ENCODE results near the gene PARD3.
"Not testable (repeated sequence)": the region's sequence is repeated elsewhere in the genome, so short reads cannot be mapped to it uniquely, and the experiment has no call there.

The PARD3 gene

DNA sequence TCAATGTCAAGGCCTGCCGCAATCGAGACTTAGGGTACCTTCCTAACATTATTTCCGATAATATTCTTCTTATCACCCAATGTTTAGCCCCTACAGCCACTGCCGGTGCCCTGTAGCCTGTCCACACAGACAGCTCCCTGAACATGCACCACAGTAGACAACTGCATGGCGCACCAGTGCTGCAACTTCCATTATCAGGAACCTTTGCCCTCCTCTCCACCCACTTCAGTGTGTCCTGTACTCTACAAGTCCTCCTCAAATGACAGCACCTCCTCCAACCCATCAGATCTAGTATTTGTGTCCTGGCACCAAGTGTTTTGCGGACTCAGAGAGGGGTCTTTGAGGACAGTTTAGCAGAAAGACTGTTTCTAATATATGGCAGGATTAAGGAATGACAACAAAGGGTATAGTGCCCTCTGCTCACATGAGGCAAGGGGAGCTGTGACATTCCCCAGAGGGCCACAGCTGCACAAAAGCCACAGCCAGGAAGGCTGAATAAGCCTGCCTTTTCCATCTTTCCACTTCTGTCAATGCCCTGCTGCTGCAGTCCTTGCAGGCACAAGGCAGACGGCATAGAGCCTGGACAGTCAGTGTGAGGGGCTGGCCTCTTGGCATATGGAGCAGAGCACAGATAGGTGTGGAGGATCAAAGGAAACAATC, 335.4 kb downstream of the PARD3 start:
- DNase-seq = no peak

DNA sequence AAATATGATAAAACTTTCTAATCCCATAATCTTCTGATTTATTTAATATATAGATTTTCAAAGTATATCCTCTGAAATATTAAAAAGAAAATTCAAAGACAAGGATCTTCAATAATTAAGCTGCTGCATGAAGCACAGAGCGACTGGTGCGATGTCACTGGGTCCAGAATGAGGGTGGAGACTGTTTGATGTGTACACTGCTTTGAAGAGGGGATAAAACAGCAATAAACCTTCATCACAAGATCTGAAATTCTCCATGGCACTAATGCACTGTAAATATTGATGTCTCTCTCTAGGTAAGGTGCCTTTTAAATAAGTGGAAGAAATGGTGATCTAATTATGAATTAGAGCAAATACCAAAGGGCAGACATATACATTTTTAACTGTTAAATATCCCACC, 337.8 kb downstream of the PARD3 start:
- DNase-seq = no peak

DNA sequence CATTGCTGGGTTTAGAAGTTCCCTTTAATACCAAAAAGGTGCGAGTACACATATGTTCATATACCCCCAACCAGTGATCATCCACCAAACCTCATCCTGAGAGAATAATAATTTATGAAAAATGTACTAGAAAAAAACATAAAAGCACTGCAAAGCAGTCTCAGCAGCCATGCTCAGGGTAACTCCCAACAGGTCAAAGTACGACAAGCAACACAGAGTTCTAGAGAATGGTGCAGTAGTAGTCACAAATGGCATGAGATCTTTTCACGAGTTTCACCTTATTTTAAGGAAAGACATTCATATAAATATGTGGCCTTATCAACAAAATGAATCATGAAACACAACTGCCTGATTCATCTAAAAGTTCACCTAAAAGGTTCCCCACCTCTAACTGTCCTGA, 338.5 kb downstream of the PARD3 start:
- DNase-seq = no peak

DNA sequence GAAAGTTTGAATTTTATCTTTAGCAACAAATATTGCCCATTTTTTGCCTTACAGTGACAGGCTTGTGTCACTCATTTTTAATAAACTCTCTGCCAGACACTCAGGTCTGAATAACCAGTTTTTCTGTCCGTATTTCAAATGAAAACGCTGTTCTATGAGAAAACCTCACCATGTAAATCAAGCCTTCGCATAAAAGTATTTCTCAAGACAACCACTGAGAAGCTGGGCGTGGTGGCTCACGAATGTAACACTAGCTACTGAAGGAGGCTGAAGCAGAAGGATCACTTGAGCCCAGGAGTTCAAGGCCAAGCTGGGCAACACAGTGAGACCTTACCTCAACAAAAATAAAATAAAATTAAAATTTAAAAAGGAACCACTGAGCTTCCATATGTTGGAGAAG, 339.3 kb downstream of the PARD3 start:
- DNase-seq = no peak

DNA sequence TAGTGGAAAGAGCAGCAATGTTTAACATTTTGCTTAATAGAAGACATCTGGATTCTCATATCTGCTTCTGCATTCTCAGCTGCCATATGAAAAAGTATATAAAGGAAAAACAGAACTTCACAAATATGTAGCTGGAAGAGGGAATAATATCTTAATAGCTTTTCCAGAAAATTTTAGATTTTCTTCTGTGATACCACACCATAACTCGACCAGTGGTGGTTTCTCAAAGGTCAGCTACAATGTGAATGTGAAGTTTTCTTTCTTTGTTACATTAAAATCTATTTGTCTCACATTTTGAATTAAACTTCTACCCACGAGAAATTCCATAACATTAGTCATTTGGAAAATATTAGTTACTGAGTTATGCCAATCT, 339.8 kb downstream of the PARD3 start:
- DNase-seq = no peak

DNA sequence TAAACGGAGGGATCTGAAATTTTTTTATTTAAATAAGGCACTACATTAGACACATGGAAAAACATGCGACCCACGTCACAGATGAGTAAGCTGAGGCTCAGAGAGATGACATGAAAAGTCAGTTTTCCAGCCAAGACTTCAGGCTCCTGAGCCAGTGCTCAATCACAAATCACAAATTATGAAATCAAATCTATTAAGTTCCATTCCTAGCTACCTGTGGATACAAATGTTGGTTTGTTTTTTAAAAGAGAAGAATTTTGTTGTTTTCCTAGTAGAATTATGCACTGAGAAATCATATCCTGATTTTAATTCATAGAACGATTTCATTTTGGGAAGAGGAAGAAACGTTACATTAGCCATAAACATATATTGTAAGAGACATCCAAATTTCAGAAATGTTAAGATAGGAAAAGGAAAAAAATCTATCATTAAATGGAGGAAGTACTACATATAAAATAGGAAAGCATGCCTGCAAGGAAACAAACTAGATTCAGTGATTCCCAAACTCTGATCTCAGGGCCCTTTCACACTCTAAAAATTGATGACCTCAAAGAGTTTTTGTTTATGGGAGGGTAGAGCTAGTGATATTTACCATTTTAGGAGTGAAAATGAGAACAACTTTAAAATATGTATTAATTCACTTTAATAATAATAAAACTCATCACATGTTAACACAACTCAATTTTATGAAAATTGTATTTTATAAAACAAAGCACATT, 340.4 kb downstream of the PARD3 start:
- no peak for DNase-seq

DNA sequence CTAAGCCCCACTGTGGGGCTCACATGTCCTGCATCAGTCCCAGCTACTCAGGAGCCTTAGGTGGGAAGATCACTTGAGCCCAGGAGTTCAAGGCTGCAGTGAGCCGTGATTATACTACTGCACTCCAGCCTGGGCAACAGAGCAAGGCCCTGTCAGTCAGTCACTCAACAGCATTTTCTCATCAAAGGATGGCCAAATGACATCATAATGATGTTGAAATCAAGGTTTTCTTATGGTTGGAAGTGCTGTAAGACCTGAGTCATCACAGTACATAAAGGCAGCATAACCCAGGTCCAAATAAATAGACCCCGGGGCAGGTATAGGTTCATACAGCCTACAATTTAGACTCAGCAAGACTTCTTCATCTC, 341.1 kb downstream of the PARD3 start:
- DNase-seq = no peak

DNA sequence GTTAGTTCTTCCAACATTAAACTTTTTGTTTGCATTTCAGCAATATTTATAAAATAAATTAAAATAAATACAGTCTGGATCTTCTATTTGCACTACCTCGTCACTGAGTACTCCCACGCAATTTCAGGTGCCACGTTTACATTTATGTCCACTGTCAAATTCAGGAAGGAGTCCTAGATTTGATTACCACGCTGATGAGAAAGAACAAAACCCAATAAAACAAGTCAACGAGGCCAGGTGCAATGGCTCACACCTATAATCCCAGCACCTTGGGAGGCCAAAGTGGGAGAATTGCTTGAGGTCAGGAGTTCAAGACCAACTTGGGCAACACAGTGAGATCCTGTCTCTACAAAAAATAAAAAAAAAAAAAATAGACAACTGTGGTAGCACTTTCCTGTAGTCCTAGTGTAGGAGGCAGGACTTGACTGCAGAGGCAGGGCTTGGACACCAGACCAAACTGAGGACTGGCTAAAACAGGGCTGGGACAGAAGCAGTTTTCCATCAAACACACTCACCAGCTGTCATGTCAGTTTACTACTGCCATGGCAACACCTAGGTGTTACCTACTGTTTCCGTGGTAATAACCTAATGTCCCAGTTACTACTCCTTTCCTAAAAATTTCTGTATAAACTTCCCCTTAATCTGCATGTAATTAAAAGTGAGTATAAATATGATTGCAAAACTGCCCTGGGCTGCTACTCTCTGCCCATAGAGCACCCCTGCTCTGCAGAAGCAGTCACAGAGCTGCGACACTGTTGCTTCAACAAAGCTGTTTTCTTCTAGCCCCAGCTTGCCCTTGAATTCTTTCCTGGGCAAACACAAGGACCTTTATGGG, 341.7 kb downstream of the PARD3 start:
- no peak for DNase-seq

DNA sequence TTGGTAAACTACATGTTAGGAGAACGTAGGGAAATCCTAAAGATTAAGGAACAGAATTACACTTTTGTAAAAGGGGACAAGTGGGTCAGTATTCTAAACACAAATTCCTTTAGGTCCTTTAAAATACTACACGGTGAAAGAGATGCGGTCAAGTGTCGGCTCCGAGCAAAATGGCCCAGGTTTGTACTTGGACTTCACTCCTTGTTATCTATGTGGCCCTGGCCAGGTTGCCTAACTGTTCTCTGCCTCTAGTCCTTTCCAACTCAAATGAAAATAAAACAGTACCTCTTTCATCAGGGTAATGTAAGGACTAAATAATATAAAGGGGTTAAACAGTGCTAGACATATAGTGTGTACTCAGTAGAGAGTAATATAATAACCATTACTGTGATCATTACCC, 344.8 kb downstream of the PARD3 start:
- no peak for DNase-seq

DNA sequence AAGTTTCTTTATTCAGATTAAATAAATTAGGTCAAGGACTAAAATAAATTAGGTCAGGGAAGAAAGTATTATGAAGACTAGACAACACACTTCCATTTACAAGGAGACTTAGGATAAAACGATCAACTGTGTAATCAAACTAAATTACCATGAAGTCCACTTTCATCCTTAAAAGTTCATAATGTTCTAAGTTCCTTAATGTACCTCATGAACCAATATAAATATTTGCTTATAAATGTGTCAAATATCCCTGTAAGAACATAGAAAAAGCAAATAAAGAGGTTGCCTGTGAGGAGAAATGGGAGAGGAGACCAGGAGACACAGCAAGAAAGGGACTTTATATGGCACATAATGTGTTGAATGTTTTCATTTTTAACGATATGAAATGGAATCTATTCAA, 345.6 kb downstream of the PARD3 start:
- no peak for DNase-seq

DNA sequence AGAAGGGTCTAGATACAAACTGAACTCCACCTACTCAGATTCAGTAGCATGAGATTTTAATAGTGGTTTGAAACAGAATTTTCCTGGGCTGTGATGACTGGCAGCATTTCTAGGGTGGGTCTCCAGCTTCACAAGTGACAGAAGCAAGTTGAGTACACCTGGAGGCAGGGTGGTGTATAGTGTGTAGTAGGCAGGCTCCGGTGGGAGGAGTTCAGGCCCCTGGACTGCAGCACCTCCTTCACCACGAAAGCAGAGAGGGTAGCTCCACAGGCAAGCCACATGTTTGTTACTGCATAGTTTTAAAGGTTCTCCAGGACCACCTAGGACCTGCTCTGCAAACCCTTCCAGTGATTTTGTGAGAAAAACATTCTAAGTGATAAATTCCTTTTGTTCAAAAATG, 347.2 kb downstream of the PARD3 start:
- DNase-seq = no peak

DNA sequence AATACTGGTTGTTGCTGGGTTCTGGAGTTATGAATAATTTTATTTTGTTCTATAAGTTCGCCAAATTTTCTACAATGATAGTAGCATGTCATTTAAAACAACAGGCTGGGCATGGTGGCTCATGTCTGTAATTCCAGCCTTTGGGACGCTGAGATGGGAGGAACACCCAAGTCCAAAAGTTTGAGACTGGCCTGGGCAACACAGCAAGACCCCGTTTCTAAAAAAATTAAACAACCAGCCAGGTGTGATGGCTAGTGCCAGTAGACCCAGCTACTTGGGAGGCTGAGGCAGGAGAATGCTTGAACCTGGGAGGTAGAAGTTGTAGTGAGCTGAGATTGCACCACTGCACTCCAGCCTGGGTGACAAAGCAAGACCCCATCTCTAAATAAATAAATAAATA, 347.7 kb downstream of the PARD3 start:
- DNase-seq = no peak

DNA sequence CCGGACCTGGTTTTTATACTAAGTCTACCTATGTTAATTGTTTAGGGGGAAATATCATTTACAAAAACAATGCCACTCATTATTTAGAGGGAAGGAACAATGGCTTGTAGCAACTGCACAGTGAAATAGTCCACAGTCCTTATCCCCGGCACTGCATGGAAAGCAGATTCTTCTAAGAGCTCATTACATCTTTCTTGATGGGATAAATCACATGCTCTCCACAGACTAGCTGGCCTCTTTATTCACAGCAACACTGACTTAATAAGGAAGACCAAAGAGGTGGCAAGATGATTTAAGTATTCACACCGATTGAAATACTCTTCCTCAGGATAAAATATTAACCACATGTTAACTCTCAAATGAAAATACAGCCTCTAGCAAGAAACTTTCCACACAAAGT, 349.4 kb downstream of the PARD3 start:
- no peak for DNase-seq

DNA sequence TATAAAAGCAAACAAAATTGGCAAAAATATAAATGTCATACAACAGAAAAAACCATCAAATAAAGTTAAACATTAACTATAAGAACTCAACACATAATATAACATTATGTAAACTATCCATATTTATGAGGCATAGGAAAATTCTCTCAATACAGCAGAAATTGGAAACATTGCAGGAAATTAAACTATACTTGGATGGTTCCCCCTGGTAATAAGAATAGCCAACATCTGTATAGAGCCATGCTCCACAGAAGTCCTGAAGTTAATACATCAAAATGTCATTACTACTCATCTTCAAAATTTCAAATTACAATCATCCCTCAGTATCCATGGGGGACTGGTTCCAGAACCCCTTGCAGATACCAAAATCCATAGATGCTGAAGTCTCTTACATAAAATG, 350.5 kb downstream of the PARD3 start:
- no peak for DNase-seq

DNA sequence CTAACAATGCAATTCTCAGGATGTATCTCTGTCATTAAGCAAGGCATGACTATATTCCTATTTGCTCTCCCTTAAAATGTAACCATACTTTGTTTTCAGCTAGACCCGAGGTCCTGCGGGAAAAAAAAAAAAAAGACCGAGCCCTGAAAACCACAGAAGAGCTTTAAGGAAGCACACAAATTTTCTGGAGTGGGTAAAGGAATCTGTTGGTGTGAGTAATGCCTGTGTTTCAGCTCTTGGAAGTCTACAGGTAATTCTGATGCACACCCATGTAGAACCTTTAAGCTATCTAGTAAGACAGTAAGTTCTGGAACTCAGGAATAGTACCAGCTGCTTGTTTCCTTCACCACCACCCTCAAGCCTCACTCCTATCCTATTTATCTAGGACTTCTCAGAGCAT, 351.1 kb downstream of the PARD3 start:
- DNase-seq = no peak

DNA sequence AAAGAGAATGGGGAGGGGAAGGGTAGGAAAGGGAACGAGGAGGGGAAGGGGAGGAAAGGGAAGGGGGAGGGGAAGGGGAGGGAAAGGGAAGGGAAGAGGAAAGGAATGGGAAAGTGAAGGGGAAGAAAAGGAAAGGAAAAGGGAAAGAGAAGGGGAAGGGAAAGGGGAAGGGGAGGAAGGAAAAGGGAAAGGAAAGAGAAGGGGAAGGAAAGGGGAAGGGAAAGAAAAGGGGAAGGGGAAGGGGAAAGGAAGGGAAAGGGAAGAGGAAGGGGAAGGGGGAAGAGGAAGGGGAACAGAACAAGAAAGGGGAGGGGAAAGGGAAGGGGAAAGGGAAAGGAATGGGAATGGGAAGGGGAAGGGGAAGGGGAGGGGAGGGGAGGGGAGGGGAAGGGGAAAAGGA, 352.1 kb downstream of the PARD3 start:
- DNase-seq = no peak

DNA sequence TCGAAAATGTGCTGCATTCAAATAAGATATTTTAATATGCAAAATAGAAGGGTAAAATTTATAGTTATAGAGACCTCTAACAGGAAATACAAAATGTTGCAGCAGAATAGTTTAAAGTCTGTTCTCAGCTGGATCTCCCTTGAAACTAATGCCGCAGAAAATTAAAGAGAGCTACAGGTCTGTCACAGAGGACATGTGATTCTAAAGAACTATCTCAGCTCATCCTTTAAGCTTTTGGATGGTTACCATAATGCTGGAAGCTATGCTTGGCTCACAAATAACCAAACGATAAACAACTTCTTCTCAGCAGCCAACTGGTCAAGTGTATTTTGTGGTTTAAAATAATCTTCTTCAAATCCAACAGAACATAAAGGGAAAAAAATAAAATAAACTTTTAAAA, 353.0 kb downstream of the PARD3 start:
- no peak for DNase-seq

DNA sequence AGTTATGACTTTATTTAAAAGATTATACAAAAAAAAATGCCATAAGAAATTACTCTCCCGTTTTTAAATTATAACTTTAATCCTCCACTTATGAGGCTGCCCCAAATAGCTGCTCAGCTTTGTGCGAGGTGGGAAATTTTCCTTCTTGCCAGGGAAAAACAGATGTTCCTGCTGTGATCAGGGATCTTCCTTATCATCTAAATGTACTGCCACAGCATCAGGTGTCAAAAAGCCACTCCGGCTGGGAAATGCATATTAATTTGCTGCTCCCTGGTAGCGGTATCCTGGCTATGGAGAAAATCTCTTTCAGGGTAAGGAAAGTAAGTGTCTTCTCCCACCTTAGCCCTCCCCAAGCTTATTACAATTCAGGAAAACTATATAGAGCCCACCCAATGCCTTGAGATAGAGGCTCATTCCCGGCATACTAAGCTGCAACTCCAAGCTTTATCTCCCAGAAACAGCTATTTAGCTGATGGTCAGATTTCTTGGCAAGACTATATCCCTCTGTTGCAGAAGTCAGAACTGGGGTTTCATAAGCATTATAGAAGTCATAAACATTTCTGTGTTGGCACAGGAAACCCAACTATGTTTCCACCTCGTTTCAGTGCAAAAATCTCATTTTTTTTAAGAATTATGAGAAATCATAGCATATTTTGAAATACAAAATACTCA, 360.4 kb downstream of the PARD3 start:
- DNase-seq = no peak

DNA sequence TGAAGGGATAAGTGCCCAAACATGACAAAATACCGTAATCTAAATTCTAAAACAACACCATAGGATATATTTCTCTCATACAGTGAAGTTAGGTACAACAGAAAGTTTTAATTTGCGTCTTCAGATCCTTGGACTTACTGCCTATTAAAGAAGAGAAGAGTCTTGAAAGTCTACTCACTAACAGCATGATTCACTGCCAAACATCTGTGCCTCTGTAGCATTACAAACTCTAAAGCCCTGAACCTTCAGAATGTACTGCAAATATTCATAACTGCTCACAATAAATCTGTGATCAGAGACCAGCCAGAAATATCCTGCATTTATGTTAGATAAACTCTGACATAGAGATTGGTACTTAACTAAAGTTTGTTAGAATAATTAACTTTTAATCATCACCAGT, 365.3 kb downstream of the PARD3 start:
- no peak for DNase-seq

DNA sequence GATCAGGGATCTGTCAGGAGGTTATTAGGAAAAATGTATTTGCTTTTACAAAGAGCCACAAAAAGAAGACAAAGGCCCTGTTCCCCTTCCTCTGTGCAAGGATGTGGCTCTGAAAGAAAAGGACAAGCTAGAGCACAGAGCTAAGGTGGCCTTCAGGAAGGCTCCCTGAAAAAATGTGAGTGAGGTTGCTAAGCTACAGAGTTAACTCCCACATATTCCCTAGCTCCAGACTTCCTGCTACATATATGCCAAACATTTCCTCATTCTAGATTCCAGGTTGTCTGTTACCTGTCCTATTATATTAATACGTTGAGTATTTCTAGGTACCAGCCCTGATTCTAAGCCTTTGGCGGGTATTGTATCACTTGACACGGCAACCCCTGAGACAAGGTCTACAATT, 369.0 kb downstream of the PARD3 start:
- DNase-seq = no peak

DNA sequence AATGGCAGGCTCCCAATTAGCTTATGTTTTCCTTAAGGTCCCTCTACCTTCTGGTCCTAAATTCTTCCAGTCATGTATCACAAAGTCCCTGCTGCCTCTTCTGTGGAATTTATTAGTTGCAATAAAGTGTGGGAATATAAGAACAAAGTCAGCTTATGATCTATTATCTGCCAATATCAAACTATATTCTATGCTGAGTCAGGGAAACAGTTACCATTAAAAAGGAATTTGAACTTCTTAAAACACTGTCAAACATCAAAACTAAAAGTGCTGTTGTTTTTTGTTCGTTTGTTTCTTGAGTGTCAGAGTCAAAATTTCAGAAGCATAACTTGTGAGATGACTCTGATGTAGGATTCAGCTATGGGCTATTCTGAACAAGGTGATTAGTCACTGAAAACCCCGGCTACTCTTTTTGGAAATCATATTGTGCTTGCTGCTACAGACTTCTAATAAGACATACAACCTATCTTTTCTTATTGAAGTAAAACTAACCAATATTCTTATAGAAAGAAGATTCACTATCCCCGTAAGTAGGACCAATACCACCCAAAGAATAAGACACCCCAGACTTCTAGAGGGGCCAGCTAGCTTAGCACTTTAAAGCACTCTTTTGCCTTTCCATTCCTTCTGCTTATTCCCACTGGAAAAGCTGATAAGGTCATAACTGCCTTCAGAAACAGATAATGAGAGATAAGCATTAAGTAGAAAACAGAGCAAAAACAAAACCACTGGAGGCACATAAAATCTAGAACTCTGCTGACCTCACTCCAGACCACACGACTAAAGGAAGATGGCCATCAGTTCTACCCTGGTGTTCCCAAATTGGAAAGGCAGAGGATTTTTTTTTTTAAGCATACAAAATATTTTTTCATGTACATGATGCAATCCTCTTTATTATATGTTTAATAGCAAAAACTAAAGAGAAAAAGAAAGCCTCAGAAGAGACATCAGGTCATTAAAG, 370.6 kb downstream of the PARD3 start:
- DNase-seq = no peak

DNA sequence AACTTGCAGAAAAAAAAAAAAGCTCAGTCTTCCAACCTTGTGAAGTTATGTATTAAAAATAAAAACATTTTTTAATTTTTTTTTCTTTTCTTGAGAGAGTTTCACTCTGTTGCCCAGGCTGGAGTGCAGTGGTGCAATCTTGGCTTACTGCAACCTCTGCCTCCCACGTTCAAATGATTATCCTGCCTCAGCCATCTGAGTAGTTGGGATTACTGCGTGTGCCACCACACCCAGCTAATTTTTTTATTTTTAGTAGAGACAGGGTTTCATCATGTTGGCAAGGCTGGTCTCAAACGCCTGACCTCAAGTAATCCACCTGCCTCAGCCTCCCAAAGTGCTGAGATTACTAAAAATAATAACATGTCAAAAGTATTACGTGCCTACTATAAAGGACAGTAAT, 375.7 kb downstream of the PARD3 start:
- not testable (repeated sequence) for DNase-seq

Data from hematopoietic multipotent progenitor cell treated with erythropoietin and hydrocortisone succinate and interleukin-3 and kit ligand, for 8 days (in vitro differentiated cells).